Measurements from ENCODE around the gene BMP3. TPM values are rescaled to one million over a fixed set of nuclear protein-coding genes. Genes with fewer than 3 reads are reported as not detected.

The BMP3 gene
- total and polyA plus RNA-seq, 2 of the 8 experiments (the other 6 are each of a cell fraction or from before 2014, with no cell fraction given): 0.02 TPM; not detected in 1

DNA sequence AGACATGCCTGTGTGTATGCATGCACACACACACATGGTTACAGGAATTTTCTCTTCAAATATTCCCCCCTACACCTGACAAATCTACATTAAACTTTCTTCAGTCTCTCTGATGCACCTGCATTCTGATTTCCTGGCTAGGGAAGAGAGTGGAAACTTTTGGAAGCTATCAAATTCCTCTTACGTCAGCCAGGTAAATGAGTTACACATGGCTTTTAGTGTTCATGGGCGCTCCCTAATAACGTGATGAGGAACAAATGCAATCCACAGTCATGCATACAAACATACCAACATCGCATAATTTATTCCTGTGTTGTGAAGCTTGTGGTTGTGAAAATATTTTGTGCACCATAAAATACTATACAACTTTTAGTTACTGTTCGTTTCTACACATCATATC lies 34.9 kb downstream of the BMP3 start:
- H2BK5ac ChIP-seq (ENCODE audit: low read depth, low read length): no peak overlapping the region
- CTCF ChIA-PET (ENCODE audit: partially characterized antibody): interaction anchor here (0.6 to 1.5 kb wide), 3 partner anchors 195 to 844 kb away, joined by 3 to 5 read pairs (median 4); no protein-coding TSS in a partner anchor
- no peak overlapping the region for H3K14ac ChIP-seq (ENCODE audit: insufficient read length)
- no peaks in the 10 kb centered on the region for H3K79me2 ChIP-seq (ENCODE audit: control insufficient read depth in 1 of 2, insufficient read depth in 2 of 2, low read length in 2 of 2)
- H4K5ac ChIP-seq (ENCODE audit: insufficient read length, low read depth, low read length): no peak overlapping the region
- no peaks in the 10 kb centered on the region for H4K20me1 ChIP-seq (replicated peaks in 1 of 2; ENCODE audit: control insufficient read depth in 1 of 2, insufficient read depth in 2 of 2, low read length in 2 of 2)
- no peak overlapping the region for H4K8ac ChIP-seq (ENCODE audit: extremely low read depth, insufficient read depth, low read length)
- H3K4ac ChIP-seq (replicated peaks; ENCODE audit: insufficient read length, low read depth, low read length): no peak overlapping the region
- TF ChIP-seq, protein P1, sequence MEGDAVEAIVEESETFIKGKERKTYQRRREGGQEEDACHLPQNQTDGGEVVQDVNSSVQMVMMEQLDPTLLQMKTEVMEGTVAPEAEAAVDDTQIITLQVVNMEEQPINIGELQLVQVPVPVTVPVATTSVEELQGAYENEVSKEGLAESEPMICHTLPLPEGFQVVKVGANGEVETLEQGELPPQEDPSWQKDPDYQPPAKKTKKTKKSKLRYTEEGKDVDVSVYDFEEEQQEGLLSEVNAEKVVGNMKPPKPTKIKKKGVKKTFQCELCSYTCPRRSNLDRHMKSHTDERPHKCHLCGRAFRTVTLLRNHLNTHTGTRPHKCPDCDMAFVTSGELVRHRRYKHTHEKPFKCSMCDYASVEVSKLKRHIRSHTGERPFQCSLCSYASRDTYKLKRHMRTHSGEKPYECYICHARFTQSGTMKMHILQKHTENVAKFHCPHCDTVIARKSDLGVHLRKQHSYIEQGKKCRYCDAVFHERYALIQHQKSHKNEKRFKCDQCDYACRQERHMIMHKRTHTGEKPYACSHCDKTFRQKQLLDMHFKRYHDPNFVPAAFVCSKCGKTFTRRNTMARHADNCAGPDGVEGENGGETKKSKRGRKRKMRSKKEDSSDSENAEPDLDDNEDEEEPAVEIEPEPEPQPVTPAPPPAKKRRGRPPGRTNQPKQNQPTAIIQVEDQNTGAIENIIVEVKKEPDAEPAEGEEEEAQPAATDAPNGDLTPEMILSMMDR (IDR thresholded peaks at IDR 0.05; ENCODE audit: control extremely low read depth in 1 of 3, insufficient read depth in 1 of 3, low read depth in 1 of 3, low read length in 3 of 3): no peak
- TF ChIP-seq, protein P2, sequence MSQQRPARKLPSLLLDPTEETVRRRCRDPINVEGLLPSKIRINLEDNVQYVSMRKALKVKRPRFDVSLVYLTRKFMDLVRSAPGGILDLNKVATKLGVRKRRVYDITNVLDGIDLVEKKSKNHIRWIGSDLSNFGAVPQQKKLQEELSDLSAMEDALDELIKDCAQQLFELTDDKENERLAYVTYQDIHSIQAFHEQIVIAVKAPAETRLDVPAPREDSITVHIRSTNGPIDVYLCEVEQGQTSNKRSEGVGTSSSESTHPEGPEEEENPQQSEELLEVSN (IDR thresholded peaks at IDR 0.05): no peak
- no peak for TF ChIP-seq KDM4A (IDR thresholded peaks at IDR 0.05; ENCODE audit: low read depth, low read length, severe bottlenecking)
- no peaks in the 10 kb centered on the region for H3K27me3 ChIP-seq (replicated peaks in 1 of 4; ENCODE audit: control insufficient read depth in 3 of 4, extremely low read depth in 1 of 4, insufficient read depth in 3 of 4, low read length in 3 of 4)
- H2BK120ac ChIP-seq (replicated peaks; ENCODE audit: low read depth, low read length): no peak overlapping the region
- no peak overlapping the region for H4K91ac ChIP-seq (replicated peaks; ENCODE audit: insufficient read length, low read length)
- H2BK12ac ChIP-seq (ENCODE audit: low read depth, low read length): no peak overlapping the region
- H2BK20ac ChIP-seq (ENCODE audit: low read length): no peak overlapping the region
- no peaks in the 10 kb centered on the region for H3K9me3 ChIP-seq (ENCODE audit: insufficient read depth in 2 of 2, low read depth in 1 of 2, low read length in 1 of 2)
- H3K36me3 ChIP-seq (ENCODE audit: control insufficient read depth in 2 of 4, insufficient read depth in 4 of 4, low read length in 3 of 4): no peaks in the 10 kb centered on the region
- H3K23ac ChIP-seq (ENCODE audit: insufficient read length): no peak overlapping the region
- POLR2A ChIA-PET (ENCODE audit: partially characterized antibody): interaction anchor here (0.9 kb wide), 1 partner anchor 12 kb away, joined by 3 read pairs; no protein-coding TSS in a partner anchor
- DNase-seq (ENCODE audit: low read depth in 1 of 2, low spot score in 2 of 2) (no peak), FAIRE-seq (no peak)
- H3K18ac ChIP-seq (ENCODE audit: extremely low read depth, low read length): no peak overlapping the region
- H3K9ac ChIP-seq (replicated peaks in 1 of 4; ENCODE audit: extremely low read depth in 1 of 4, low read depth in 3 of 4, low read length in 3 of 4): no peak overlapping the region
- no peak overlapping the region for H3K4me3 ChIP-seq (ENCODE audit: extremely low read depth in 1 of 4, insufficient read depth in 2 of 4, low read depth in 3 of 4, low read length in 4 of 4)
- H3K27ac ChIP-seq (ENCODE audit: low read depth, low read length): no peak overlapping the region
- H2AK5ac ChIP-seq (ENCODE audit: low read depth, low read length): no peak overlapping the region
- H3K79me1 ChIP-seq (ENCODE audit: low read depth, low read length): no peaks in the 10 kb centered on the region
- H3K56ac ChIP-seq (replicated peaks; ENCODE audit: insufficient read length, low read depth, low read length): no peak overlapping the region
- no peaks in the 10 kb centered on the region for H3K4me1 ChIP-seq (replicated peaks in 1 of 4; ENCODE audit: control insufficient read depth in 3 of 4, insufficient read depth in 4 of 4, low read length in 3 of 4)
- no peak overlapping the region for H2BK15ac ChIP-seq (ENCODE audit: low read length)
- no peaks in the 10 kb centered on the region for H3K23me2 ChIP-seq (ENCODE audit: low read depth, low read length)
- no peak overlapping the region for H2AFZ ChIP-seq (ENCODE audit: low read length)
- 71% methylated on average over 5 of the region's 5 CpGs; no CpG with 5 or more reads in 1 of the 2 experiments for WGBS, 2 experiments (ENCODE audit: extremely low coverage in 1 of 2, insufficient coverage in 1 of 2, insufficient read length in 1 of 2, insufficient replicate concordance in 2 of 2, low coverage in 1 of 2, low lambda C conversion rate in 2 of 2, missing lambda C conversion rate in 1 of 2)
- no peak overlapping the region for H3K4me2 ChIP-seq (ENCODE audit: insufficient read depth in 1 of 2, low read depth in 2 of 2, low read length in 2 of 2)
